Body of pancreas (tissue), 4 donors: Measurements from ENCODE around the gene ABHD18. TPM values are rescaled to one million over a fixed set of nuclear protein-coding genes. Genes with fewer than 3 reads are reported as not detected.
"Not testable (repeated sequence)": the region's sequence is repeated elsewhere in the genome, so short reads cannot be mapped to it uniquely, and the experiment has no call there.

ENCODE experiments used
- ATAC-seq: fragments of 150-250 bp; one replicate; pipeline ENCODE4 v1.9.1; 2016
- DNase-seq, 4 donors: peaks; one replicate each; pipeline ENCODE4 v3.0.0-alpha.2; 2019
- H3K27ac ChIP-seq, 4 donors: fragments of 200-600 bp; sonication (generic); 1 replicate in 3 of 4; 2 replicates in 1 of 4; pipeline versions ENCODE4 v1.5.1 to v1.6.1; 2016 to 2019; ENCODE audit warnings: mild to moderate bottlenecking in 1 of 4, mixed read lengths in 1 of 4, moderate library complexity in 1 of 4
- H3K27me3 ChIP-seq, 2 donors: fragments of 200-600 bp; sonication (generic); one replicate each; pipeline ENCODE4 v1.6.0; 2016; ENCODE audit warnings: mild to moderate bottlenecking in 1 of 2
- H3K36me3 ChIP-seq, 2 donors: fragments of 200-600 bp; sonication (generic); replicated peaks in 1 of 2; 2 replicates each; pipeline ENCODE4 v1.5.1; 2016; ENCODE audit warnings: low read depth in 2 of 2; ENCODE audit not compliant: insufficient read depth in 1 of 2
- H3K4me1 ChIP-seq: fragments of 200-600 bp; sonication (generic); one replicate; pipeline ENCODE4 v1.6.0; 2016
- H3K4me3 ChIP-seq, 2 donors: fragments of 200-600 bp; sonication (generic); 1 replicate in 1 of 2; 2 replicates in 1 of 2; pipeline ENCODE4 v1.5.1; 2016 to 2019
- H3K9me3 ChIP-seq, 3 donors: fragments of 200-600 bp; sonication (generic); 1 replicate in 2 of 3; 2 replicates in 1 of 3; pipeline ENCODE4 v1.5.1; 2016
- POLR2A ChIP-seq, 3 donors: fragments of 450-650 bp; IDR thresholded peaks; one replicate each; pipeline ENCODE4 v1.6.1; 2016; ENCODE audit warnings: antibody characterized with exemption in 3 of 3, mild to moderate bottlenecking in 2 of 3
- WGBS, 2 donors: methylation state at CpG; one replicate each; pipeline ENCODE4 v1.1.5; 2017; 5-methylcytosine and 5-hydroxymethylcytosine counted together
- intact Hi-C: fragments of 100-400 bp; cut with DNase I; formaldehyde crosslinking; loops from one replicate; pipeline ENCODE4 v1.15.1; 2023
- total RNA-seq, 2 donors: library from RNA; depleted of rRNA; stranded (reverse); fragments of >200 nt; gene quantifications; one replicate each; pipeline ENCODE4 v1.1.0, GENCODE V29; 2016
- TF ChIP-seq, protein P1 (sequence below), 7 experiments: fragments of 450-650 bp in 4 of 7; fragments of 200-600 bp in 3 of 7; sonication (generic) in 3 of 7; IDR thresholded peaks; one replicate each; pipeline ENCODE4 v1.5.1; 2016 to 2019; ENCODE audit warnings: antibody characterized with exemption in 7 of 7

ABHD18 gene
- total RNA-seq, 2 donors from 2014 or later: 10.1 to 10.5 TPM

DNA sequence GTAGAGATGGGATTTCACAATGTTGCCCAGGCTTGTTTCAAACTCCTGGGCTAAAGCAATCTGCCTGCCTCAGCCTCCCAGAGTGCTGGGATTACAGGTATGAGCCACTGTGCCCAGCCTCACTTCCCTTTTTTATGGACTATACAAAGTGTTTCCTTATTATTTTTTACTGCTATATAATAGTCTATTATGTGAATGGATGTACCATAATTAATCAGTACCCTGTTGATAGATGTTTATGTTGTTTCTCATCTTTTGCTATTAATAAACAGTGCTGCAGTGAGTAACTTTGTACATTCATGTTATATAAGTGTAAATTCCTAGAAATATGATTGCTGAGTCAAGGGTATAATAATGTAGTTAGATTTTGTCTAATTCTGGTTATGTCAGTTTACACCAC, 60.1 kb downstream of the ABHD18 start:
- ATAC-seq (no peak), DNase-seq (no peak)
- Histone ChIP-seq H3K27me3 (no peaks in the 10 kb centered on the region), H3K9me3 (no peaks in the 10 kb centered on the region), H3K27ac (no peak overlapping the region), H3K4me3 (no peak overlapping the region), H3K4me1 (no peaks in the 10 kb centered on the region), H3K36me3 (peaks cover 0 to 17% of the 10 kb centered on the region in 2 donors)
- TF ChIP-seq, protein P1, sequence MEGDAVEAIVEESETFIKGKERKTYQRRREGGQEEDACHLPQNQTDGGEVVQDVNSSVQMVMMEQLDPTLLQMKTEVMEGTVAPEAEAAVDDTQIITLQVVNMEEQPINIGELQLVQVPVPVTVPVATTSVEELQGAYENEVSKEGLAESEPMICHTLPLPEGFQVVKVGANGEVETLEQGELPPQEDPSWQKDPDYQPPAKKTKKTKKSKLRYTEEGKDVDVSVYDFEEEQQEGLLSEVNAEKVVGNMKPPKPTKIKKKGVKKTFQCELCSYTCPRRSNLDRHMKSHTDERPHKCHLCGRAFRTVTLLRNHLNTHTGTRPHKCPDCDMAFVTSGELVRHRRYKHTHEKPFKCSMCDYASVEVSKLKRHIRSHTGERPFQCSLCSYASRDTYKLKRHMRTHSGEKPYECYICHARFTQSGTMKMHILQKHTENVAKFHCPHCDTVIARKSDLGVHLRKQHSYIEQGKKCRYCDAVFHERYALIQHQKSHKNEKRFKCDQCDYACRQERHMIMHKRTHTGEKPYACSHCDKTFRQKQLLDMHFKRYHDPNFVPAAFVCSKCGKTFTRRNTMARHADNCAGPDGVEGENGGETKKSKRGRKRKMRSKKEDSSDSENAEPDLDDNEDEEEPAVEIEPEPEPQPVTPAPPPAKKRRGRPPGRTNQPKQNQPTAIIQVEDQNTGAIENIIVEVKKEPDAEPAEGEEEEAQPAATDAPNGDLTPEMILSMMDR (IDR thresholded peaks at IDR 0.05): no peak
- no peak for TF ChIP-seq POLR2A (IDR thresholded peaks at IDR 0.05)
- intact Hi-C loops: no loop called here

- Histone ChIP-seq H3K9me3 (no peaks in the 10 kb centered on the region), H3K36me3 (peaks cover 0 to 13% of the 10 kb centered on the region in 2 donors), H3K27ac (no peak overlapping the region), H3K4me3 (no peak overlapping the region), H3K27me3 (no peaks in the 10 kb centered on the region), H3K4me1 (no peaks in the 10 kb centered on the region)
- WGBS, 2 donors: 96 to 99% methylated on average over 4 of the region's 4 CpGs
- no peak for DNase-seq
- ATAC-seq: no peak
- intact Hi-C loops: no loop called here
- no peak for TF ChIP-seq POLR2A (IDR thresholded peaks at IDR 0.05)
- TF ChIP-seq, protein P1 (IDR thresholded peaks at IDR 0.05): no peak
Measured at GRCh38 chr4:128029907-128030306, 64.7 kb downstream of the ABHD18 start.

GRCh38 chr4:128031756-128032384, 66.7 kb downstream of the ABHD18 start:
- peaks cover 0 to 9% of the 10 kb centered on the region in 2 donors for H3K36me3 ChIP-seq
- DNase-seq (no peak), ATAC-seq (no peak)
- H3K27ac ChIP-seq: no peak overlapping the region
- H3K4me1 ChIP-seq: no peaks in the 10 kb centered on the region
- no peaks in the 10 kb centered on the region for H3K9me3 ChIP-seq
- H3K27me3 ChIP-seq: no peaks in the 10 kb centered on the region
- H3K4me3 ChIP-seq: no peak overlapping the region
- intact Hi-C loops: no loop called here
- WGBS, 2 donors: 90 to 92% methylated on average over 3 of the region's 3 CpGs
- TF ChIP-seq, protein P1 (IDR thresholded peaks at IDR 0.05): no peak
- TF ChIP-seq POLR2A (IDR thresholded peaks at IDR 0.05): no peak

DNA sequence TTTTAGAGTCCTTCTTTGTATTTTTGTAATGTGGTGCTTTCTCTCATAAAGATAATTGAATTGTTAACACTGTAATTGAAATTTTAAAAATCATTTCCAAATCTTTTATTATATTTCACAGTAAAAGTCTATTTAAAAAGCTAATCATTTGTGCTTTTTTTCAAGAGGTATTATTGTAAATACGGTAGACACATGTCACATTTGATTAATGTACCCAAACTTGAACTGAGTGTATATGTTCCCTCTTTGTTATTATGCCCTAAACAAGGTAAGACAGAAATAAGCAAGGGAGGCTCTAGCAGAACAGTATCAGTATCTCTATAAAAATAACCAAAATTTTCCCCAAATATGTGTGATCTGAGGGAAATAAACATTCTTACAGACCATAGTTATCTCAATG, 74.4 kb downstream of the ABHD18 start:
- H3K36me3 ChIP-seq: no peaks in the 10 kb centered on the region
- H3K27me3 ChIP-seq: no peaks in the 10 kb centered on the region
- intact Hi-C loops: no loop called here
- no peak overlapping the region for H3K27ac ChIP-seq
- ATAC-seq (no peak), DNase-seq (no peak)
- WGBS, 2 donors: 81 to 94% methylated on average over 1 of the region's 1 CpG
- H3K4me1 ChIP-seq: no peaks in the 10 kb centered on the region
- H3K9me3 ChIP-seq: no peaks in the 10 kb centered on the region
- TF ChIP-seq POLR2A (IDR thresholded peaks at IDR 0.05): no peak
- TF ChIP-seq, protein P1 (IDR thresholded peaks at IDR 0.05): no peak
- no peak overlapping the region for H3K4me3 ChIP-seq

GRCh38 chr4:128047019-128047418, 81.8 kb downstream of the ABHD18 start:
- H3K27me3 ChIP-seq, ATAC-seq, H3K4me1 ChIP-seq, intact Hi-C loops, H3K4me3 ChIP-seq, H3K36me3 ChIP-seq, H3K27ac ChIP-seq, DNase-seq, H3K9me3 ChIP-seq: not testable (repeated sequence)
- WGBS, 2 donors: 87 to 89% methylated on average over 7 to 8 of the region's 9 CpGs

- H3K4me3 ChIP-seq, H3K27ac ChIP-seq, H3K9me3 ChIP-seq, ATAC-seq, intact Hi-C loops, H3K36me3 ChIP-seq, H3K4me1 ChIP-seq, H3K27me3 ChIP-seq, DNase-seq: not testable (repeated sequence)
- 88% methylated on average over 16 of the region's 34 CpGs; no CpG with 5 or more reads in 1 of the 2 donors for WGBS, 2 donors
Measured at GRCh38 chr4:128047514-128047913, 82.3 kb downstream of the ABHD18 start.

DNA sequence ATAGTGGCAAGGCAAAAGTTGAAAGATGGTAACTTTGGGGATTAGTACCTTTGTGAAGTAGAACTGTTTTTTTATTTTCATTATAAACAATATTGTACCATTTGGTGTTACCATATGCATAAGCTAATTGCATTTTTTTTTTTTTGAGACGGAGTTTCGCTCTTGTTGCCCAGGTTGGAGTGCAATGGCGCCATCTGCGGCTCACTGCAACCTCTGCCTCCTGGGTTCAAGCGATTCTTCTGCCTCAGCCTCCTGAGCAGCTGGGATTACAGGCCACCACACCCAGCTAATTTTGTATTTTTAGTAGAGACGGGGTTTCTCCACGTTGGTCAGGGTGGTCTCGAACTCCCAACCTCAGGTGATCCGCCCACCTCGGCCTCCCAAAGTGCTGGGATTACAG, 86.0 kb downstream of the ABHD18 start:
- ATAC-seq, H3K27me3 ChIP-seq, H3K4me1 ChIP-seq, intact Hi-C loops, H3K27ac ChIP-seq, H3K9me3 ChIP-seq, H3K36me3 ChIP-seq, H3K4me3 ChIP-seq, DNase-seq: not testable (repeated sequence)
- 86 to 89% methylated on average over 10 of the region's 10 CpGs for WGBS, 2 donors

DNA sequence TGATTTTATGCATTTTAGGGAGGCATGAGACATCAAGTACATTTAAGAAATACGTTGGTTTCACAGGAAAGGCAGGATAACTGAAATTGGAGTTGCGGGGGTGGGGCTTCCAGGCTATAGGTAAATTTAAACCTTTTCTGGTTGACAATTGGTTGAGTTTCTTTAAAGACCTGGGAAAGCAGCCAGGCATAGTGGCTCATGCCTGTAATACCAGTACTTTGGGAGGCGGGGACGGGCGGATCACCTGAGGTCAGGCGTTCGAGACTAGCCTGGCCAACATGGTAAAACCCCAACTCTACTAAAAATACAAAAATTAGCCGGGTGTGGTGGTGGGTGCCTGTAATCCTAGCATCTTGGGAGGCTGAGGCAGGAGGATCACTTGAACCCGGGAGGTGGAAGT, 89.7 kb downstream of the ABHD18 start:
- intact Hi-C loops, H3K27ac ChIP-seq, H3K4me3 ChIP-seq, H3K9me3 ChIP-seq, H3K36me3 ChIP-seq, H3K4me1 ChIP-seq, ATAC-seq, DNase-seq, H3K27me3 ChIP-seq: not testable (repeated sequence)
- 90 to 92% methylated on average over 9 of the region's 9 CpGs for WGBS, 2 donors
